Inferior parietal cortex (tissue), 1 donor: ENCODE data around the gene UBN2.

Experiments used
- DNase-seq: peaks from one replicate; pipeline ENCODE4 v3.0.0-alpha.2; 2016; ENCODE audit errors: extremely low spot score

The UBN2 gene

GRCh38 chr7:139231513-139232376 is 708 bp downstream of the UBN2 start:
- DNase-seq = peak; percentile 15

GRCh38 chr7:139232377-139232717 is 1.3 kb downstream of the UBN2 start:
- DNase-seq = no peak

GRCh38 chr7:139232904-139233303 is 1.9 kb downstream of the UBN2 start:
- no peak for DNase-seq

- no peak for DNase-seq
Measured at GRCh38 chr7:139241258-139241657, 10.2 kb downstream of the UBN2 start.

- DNase-seq = no peak
Measured at GRCh38 chr7:139242741-139243281, 11.8 kb downstream of the UBN2 start.

GRCh38 chr7:139245401-139245800 is 14.4 kb downstream of the UBN2 start:
- no peak for DNase-seq

- DNase-seq = no peak
Measured at GRCh38 chr7:139246494-139246893, 15.5 kb downstream of the UBN2 start.

GRCh38 chr7:139246905-139247304 is 15.9 kb downstream of the UBN2 start:
- DNase-seq = no peak

GRCh38 chr7:139249179-139249810 is 18.3 kb downstream of the UBN2 start:
- no peak for DNase-seq

- no peak for DNase-seq
Measured at GRCh38 chr7:139252451-139252850, 21.4 kb downstream of the UBN2 start.

GRCh38 chr7:139254281-139254680 is 23.2 kb downstream of the UBN2 start:
- DNase-seq = no peak

GRCh38 chr7:139254728-139255127 is 23.7 kb downstream of the UBN2 start:
- no peak for DNase-seq

GRCh38 chr7:139255290-139255689 is 24.3 kb downstream of the UBN2 start:
- DNase-seq = no peak

GRCh38 chr7:139259142-139259541 is 28.1 kb downstream of the UBN2 start:
- DNase-seq = no peak

GRCh38 chr7:139264220-139264619 is 33.2 kb downstream of the UBN2 start:
- DNase-seq = no peak

GRCh38 chr7:139265673-139266072 is 34.6 kb downstream of the UBN2 start:
- DNase-seq = no peak

GRCh38 chr7:139271718-139272628 is 40.9 kb downstream of the UBN2 start:
- no peak for DNase-seq

- no peak for DNase-seq
Measured at GRCh38 chr7:139284252-139284896, 53.3 kb downstream of the UBN2 start.

- DNase-seq = no peak
Measured at GRCh38 chr7:139286144-139286543, 55.1 kb downstream of the UBN2 start.

GRCh38 chr7:139292821-139293220 is 61.8 kb downstream of the UBN2 start:
- no peak for DNase-seq

- DNase-seq = no peak
Measured at GRCh38 chr7:139293534-139293933, 62.5 kb downstream of the UBN2 start.

- DNase-seq = no peak
Measured at GRCh38 chr7:139294241-139294640, 63.2 kb downstream of the UBN2 start.
